HK-2 (cell line): ENCODE measurements around the gene NT5C1A.

Source experiments
- DNase-seq: peaks from one replicate; pipeline ENCODE4 v3.0.0-alpha.2; 2018; ENCODE audit not compliant: unreplicated experiment

The NT5C1A gene

GRCh38 chr1:39659538-39659937, 12.4 kb downstream of the NT5C1A start:
- no peak for DNase-seq

GRCh38 chr1:39659110-39659509, 12.8 kb downstream of the NT5C1A start:
- no peak for DNase-seq

- peak; percentile 67 for DNase-seq
These were observed 13.9 kb downstream of the NT5C1A start for GRCh38 chr1:39657923-39658485.

GRCh38 chr1:39657402-39657801, 14.5 kb downstream of the NT5C1A start:
- no peak for DNase-seq

- DNase-seq = no peak
These were observed 15.5 kb downstream of the NT5C1A start for GRCh38 chr1:39656391-39656790.

- no peak for DNase-seq
These were observed 16.2 kb downstream of the NT5C1A start for GRCh38 chr1:39655578-39656268.

GRCh38 chr1:39654291-39654690, 17.6 kb downstream of the NT5C1A start:
- no peak for DNase-seq

- peak; percentile 68 for DNase-seq
These were observed 18.3 kb downstream of the NT5C1A start for GRCh38 chr1:39653546-39654031.

- DNase-seq = no peak
These were observed 19.4 kb downstream of the NT5C1A start for GRCh38 chr1:39652554-39652953.

- no peak for DNase-seq
These were observed 19.8 kb downstream of the NT5C1A start for GRCh38 chr1:39652105-39652504.

- DNase-seq = no peak
These were observed 21.5 kb downstream of the NT5C1A start for GRCh38 chr1:39650431-39650830.

- no peak for DNase-seq
These were observed 22.2 kb downstream of the NT5C1A start for GRCh38 chr1:39649636-39650185.

- DNase-seq = no peak
These were observed 23.4 kb downstream of the NT5C1A start for GRCh38 chr1:39648496-39648895.

GRCh38 chr1:39647247-39647646, 24.7 kb downstream of the NT5C1A start:
- no peak for DNase-seq

- DNase-seq = no peak
These were observed 25.4 kb downstream of the NT5C1A start for GRCh38 chr1:39646232-39647081.

- no peak for DNase-seq
These were observed 26.4 kb downstream of the NT5C1A start for GRCh38 chr1:39645411-39646043.

GRCh38 chr1:39643705-39644104, 28.2 kb downstream of the NT5C1A start:
- no peak for DNase-seq

GRCh38 chr1:39642796-39643195, 29.1 kb downstream of the NT5C1A start:
- peak; percentile 29 for DNase-seq

GRCh38 chr1:39640861-39641260, 31.0 kb downstream of the NT5C1A start:
- no peak for DNase-seq

- DNase-seq = peak; percentile 50
These were observed 32.4 kb downstream of the NT5C1A start, which contains the start of gene HEYL for GRCh38 chr1:39639305-39640130. Gene HEYL, minus strand, starts transcription at chr1:39639643. Its CDS starts 18 bp downstream, at chr1:39639625.

- DNase-seq = no peak
These were observed 33.0 kb downstream of the NT5C1A start for GRCh38 chr1:39638965-39639304.
